NCI-H146 (cell line): Measurements from ENCODE around the gene CYSTM1.
A peak's percentile ranks its signal among the peaks of the same experiment; 100 is the strongest.

Experiments used
- DNase-seq: peaks from one replicate; lab custom pipeline; 2025; lab: John Stamatoyannopoulos, UW

The CYSTM1 gene

DNA sequence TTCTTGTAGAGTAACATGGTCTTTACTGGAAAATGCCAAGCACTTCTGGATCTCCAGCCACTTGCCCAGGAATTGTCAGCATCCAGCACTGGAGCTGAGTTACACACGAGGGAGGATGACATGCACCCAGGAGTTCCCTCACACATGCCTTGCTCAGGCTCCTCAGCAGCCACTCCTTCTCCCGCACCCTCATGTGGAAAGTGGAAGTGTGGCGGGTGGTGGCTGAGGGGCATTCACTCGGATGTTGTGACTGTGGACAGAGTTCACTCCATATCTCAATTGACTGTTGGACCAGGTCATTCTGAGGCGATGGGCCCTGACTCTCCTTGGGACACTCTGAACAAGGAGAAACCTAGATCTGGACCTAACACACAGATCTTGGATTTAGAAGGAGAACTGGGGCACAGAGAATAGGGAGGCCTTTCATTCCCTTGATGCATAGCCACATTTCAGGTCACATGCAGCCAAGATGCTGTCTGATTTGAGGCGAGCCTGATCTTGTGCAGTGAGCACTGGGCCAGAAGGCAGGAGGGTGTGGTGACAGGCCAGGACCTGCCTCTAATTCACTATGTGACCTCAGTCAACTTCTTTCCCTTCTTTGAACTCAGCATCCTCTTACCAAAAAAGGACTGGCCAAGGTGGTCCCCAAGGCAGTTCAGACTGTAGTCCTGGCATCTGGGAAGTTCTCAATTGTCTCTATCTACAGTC, 62.1 kb downstream of the CYSTM1 start:
- no peak for DNase-seq

GRCh38 chr5:140238756-140239155, 63.8 kb downstream of the CYSTM1 start:
- no peak for DNase-seq

GRCh38 chr5:140239461-140239860, 64.5 kb downstream of the CYSTM1 start:
- no peak for DNase-seq

- no peak for DNase-seq
Measured at GRCh38 chr5:140239939-140240700, 65.1 kb downstream of the CYSTM1 start.

DNA sequence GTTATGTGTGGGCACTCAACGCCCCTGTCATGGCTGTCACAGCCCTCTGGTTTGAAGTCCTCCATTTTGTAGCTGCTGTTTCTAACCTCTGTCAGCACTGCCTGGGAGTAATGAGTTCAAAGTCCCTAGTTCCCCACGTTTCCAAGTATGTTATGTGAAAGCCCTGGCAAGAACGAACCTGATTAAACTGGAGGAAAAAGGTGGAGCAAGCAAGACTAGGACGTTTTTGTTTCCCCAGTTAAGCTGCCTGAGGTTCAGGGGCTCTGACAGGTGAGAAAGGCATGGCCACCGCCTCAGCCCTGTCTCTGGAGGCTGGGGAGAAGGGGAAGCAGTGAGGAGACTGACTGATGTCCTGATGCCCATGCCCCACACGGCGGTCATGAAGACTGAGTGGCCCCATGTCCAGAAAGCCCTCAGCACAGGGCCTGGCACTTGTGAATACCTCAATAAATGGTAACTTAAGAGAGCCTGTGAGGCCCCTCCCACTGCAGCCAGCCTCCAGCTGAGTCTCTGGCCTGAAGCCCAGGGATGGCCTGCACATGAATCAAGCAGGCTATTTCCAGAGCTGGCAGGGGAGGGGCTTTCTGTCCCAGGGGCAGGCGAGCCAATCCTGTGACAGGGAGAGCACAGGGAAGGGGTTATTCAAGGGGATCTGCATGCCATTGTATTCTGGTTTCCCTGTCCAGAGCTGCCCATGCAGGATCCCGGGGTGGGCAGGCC, 66.2 kb downstream of the CYSTM1 start:
- peak; percentile 37 for DNase-seq

DNA sequence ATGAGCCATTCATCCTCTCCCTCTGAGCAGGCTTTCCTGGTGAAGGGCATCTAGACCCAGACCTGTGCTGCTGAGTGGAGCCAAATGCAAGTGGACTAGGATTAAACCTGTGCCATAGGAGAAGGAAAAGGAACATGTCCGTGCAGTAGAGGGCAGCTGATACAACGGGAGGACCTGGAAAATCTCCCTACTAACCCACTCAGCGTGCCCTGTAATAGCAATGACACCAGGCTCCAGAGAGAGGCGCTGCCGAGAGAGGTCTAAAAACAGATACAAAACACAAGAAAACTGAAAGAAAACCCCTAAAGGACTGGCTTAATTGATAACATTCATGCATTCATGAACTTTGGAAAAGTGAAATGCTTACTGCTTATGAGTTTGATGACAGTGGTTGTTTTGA, 67.1 kb downstream of the CYSTM1 start:
- no peak for DNase-seq

DNA sequence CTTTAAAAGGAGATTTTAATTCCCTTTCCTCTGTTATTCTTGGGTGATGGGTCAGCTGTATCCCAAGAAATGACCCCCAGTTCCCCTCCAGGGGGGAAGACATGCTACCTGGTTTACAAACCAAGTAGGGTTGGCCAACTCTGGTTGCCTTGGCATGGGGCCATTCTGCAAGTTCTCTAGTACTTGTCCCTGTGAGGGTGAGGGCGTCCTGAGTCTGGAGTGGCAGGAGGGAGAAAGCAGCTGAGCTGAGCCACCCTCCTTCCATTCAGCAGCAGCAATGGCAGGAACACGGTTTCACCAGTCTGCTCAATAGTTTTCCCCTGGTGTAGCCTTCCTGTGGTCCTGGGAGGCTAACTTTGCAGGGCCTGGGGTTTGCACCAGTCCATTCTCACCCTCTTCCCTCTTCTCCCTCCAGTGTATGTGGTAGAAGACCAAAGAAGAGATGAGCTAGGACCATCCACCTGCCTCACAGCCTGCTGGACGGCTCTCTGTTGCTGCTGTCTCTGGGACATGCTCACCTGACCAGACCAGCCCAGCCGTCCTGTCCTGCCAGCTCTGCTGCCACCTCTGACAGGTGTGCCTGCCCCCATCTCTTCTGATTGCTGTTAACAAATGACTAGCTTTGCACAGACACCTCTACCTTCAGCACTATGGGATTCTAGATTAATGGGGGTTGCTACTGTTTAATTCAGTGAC, 68.0 kb downstream of the CYSTM1 start:
- no peak for DNase-seq

DNA sequence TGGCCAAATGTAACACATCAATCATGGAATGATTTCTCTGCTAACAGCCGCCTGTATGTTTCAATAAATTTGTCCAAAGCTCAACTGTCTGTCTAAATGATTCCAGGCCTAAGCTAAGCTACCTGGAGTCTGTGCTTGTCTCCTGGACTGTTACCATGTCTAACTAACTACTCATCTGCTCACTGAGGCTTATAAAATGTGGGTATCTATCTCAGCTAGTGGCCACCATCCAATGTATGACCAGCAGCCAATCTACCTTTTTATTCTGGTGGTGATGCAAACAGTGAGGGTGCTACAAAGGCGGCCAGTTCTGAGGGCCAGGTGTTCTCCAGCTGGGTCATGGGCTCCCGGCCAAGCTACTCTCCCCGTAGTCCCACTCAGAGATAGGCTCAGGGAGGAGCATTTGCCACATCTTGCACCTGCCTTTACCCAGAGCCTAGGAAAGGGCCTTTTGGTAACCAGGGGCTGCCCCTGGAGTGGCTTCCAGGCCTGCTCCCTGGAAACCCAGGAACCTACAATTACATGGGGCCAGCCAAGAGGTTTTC, 68.8 kb downstream of the CYSTM1 start:
- peak; percentile 68 for DNase-seq

- peak; percentile 83 for DNase-seq
Measured at GRCh38 chr5:140244525-140245025, 69.6 kb downstream of the CYSTM1 start.

DNA sequence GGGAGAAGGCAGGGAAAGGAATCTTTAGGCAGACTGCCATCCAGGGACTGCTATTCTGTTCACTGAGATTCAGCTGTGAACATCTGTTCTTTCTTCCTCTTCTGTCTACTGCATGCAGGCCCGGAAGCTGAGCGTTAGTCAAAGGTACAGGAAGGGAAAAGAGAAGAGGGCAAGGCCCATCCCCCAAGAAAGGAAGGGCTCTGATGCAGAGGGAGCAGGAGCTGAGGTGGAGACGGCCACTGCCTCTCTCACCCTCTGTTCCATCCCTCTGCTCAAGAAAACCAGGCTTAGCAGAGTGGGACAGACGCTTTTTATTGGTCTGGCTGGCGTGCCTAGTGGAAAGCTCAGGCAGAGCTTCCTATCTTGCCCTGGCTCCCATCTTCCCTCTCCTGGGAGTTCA, 70.4 kb downstream of the CYSTM1 start:
- DNase-seq, result no peak

GRCh38 chr5:140245926-140246325, 70.9 kb downstream of the CYSTM1 start:
- no peak for DNase-seq

GRCh38 chr5:140246378-140247122, 71.6 kb downstream of the CYSTM1 start:
- no peak for DNase-seq

GRCh38 chr5:140248414-140248813, 73.4 kb downstream of the CYSTM1 start:
- no peak for DNase-seq

DNA sequence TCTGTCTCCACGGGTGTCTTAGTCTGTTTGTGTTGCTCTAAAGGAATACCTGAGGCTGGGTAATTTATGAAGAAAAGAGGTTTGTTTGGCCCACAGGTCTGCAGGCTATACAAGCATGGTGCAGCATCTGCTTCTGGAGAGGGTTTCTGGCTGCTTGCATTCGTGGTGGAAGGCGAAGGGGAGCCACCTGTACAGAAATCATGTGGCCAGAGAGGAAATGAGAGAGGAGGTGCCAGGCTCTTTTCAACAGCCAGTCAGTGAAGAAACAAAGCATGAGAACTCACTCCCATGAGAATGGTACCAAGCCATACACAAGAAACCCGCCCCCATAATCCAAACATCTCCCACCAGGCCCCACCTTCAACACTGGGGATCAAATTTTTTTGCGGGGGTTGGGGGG, 74.5 kb downstream of the CYSTM1 start:
- DNase-seq, result no peak

- no peak for DNase-seq
Measured at GRCh38 chr5:140250386-140250785, 75.4 kb downstream of the CYSTM1 start.

DNA sequence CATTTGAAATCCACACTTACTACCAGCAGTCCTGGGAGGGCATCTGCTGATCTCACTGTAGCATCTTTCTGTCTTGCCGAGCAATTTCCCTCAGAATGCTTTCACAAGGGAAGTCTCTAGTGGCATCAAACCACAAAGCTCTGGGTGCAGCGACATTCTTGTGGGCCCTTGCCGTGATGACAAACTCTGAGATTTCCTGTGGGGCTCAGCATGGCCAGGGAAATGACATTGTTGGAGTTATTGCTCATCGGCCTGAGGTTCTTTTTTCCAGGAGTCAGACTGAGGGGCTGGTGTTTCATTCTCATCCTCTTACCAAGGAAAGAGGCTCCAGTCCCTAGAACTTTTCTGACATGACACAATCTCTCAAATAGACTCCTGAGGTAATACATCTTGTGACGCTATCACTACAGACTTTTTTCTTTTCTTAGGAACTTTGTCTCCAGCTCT, 76.6 kb downstream of the CYSTM1 start:
- DNase-seq, result no peak

DNA sequence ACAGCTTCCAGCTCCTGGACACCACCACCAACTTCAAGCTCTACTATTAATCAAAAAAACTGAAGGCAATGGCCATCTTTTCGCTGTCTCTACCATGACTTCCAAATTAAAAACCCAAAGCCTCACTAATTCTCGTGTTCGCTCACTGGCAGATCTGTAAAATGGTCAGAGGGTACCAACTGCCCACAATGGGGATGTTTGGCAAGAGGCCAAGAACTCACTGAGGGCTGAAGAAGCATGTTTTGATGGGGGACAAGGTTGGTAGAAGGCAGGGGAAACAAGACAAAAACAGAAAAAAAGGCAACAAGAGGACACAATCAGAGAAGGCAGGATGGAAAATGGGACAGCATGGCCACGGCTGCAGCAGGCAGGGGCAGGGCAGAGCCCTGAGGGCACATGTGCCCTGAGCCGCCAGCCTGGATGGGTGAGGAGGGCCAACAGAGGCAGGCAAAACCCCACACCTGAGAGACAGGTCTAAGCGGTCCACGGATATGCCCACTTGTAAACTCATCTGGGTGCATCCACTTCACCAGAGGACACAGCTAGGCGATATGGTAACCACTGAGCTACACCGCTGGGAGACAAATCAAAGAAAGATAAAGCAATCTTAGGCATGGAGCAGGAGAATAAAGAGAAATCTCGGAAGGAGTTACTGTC, 77.6 kb downstream of the CYSTM1 start:
- no peak for DNase-seq

DNA sequence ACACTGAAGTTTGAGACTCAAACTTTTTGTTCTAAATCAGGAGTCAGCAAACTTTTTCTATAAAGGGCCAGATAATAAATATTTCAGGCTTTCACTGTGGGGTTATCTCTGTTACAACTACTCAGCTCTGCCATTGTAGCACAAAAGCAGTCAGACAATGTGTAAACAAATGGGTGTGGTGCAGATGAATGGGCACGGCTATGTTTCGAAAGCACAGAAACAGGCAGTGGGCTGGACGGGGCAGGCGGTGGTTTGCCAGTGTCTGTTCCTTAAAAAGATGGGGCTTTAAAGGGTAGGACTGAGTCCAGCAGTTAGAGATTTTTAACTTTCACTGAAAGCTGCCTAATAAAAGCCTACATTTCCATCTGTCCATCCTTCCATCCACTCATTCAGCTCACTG, 79.0 kb downstream of the CYSTM1 start:
- no peak for DNase-seq

- DNase-seq, result no peak
Measured at GRCh38 chr5:140255460-140256157, 80.6 kb downstream of the CYSTM1 start.

DNA sequence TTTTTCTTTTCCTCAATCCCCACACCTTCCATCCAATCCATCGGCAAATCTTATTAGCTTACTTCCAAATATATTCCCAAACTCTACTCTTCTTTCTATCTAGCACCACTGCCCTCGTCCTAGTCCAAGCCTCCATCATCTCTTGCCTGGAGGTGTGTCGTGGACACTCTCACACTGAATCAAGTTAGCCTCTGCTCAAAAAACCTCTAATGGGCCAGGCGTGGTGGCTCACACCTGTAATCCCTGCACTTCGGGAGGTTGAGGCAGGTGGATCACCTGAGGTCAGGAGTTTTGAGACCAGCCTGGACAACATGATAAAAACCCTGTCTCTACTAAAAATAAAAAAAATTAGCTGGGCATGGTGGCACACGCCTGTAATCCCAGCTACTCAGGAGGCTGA, 81.7 kb downstream of the CYSTM1 start:
- DNase-seq, result no peak
